COLO668 (cell line): ENCODE data around the gene SMIM1.
"Not testable (repeated sequence)": the region's sequence is repeated elsewhere in the genome, so short reads cannot be mapped to it uniquely, and the experiment has no call there.

ENCODE experiments used
- DNase-seq: peaks from one replicate; lab custom pipeline; 2025; ENCODE audit not compliant: unreplicated experiment; lab: John Stamatoyannopoulos, UW

Gene SMIM1

DNA sequence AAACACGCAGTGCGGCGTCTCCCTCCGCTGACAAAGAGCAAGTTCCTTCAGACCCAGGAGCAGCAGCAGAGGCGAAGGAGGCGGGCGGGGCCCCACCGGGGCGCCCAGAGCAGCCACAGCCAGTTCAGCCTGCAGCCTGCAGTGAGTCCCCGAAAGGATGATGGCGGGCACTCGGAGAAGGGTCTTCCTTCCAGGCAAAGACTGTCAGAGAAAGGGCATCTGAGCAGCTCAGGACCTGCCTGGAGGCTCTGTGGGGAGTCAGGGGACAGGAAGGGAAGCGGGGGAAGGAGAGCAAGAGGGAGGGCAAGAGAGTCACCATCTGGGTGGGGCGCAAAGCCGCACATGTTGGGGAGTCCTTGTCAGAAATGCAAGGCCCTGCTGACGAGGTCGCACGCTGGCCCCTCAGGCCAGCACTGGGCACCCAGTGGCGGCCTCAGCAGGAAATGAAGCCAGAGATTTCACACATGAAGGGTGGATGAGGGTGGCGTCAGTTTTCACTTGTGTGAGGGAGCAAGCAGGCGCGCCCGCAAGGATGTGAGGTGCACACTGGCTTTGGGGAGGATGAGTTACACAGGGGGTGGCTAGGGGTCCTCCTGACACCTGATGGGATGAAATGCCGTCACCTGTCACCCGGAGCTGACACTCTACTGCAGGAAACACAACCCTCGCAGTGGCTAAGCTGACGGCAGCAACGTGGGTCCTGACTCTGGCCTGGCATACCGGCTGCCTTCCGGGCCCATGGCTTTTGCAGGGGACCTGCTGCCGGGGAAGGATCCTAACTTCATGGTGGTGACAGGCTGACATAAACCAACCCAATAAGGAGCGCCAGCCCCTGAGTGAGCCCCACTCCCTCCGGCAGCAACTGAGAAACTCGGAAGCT, 17.1 kb downstream of the SMIM1 start:
- no peak for DNase-seq

DNA sequence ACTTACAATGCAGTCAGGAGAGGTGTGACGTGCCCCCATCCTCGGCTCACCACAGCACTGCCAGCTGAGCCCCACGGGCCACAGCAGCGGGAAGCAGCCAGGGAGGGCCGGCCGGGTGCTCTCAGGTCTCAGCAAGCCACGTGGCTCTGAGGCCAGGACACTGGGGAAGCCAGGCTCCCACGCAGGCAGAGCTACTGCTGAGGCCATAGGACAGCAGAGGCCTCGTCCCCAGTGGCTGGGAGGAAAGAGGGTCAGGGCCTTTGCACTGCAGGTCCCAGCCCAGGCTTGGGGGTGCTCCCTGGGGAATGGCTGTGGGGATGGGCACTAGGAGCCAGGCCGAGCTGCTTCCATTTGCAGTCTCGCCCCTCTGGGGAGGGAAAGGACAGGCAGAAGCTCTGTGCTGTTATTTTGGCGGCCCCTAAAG, 18.0 kb downstream of the SMIM1 start:
- DNase-seq, result no peak

DNA sequence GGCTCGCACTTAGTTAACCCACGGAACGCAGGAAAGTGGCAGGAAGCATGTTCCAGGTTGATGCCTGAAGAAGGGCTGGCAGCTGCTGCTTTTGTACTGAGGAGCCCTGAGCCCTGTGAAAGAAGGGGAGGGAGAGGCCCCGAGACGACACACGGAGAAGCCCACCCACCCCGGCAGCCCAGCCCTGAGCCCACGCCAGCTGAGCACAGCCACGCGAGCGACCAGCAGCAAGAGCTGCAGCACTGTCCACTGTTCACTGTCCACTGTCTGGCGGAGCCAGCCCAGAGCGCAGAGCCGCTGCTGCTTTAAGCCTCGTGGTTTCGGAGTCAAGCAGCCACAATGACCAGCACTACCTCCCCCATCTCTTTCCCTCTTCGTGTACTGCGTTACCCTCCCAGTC, 18.4 kb downstream of the SMIM1 start:
- DNase-seq, result no peak

DNA sequence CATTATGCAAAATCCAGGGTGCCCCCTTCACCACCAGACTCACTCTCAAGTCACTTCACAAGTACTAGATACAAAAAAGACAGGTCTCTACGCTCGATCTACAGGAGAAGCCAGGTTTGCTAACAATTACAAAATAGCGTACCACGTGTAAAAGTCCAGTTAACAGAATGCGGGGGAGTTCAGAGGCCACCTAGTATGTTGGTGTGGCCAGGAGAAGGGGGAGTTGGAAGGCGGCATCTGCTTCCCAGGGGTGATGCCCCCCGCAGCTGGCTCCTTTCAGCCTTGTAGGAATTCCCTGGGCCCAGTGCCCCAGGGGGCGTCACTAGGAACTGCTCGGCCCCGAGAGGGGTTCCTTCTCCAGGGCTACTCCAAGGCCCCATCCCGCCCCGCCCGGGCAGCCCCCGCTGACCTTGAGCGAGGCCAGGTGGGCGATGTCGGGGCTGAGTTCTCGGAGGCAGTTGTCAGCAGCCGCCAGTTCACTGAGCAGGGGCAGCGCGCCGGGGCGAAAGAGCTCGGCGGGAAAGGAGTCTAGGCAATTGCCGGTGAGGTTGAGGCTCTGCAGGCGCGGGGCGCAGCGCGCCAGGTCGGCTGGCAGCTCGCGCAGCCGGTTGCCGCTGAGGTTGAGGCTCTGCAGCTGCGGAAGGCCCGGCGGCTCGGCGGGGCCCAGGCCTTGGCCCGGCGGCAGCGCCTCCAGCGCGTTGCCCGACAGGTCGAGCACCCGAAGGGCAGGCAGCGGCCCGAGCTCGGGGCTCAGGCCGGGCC, 23.1 kb downstream of the SMIM1 start:
- DNase-seq, result peak; percentile 64

DNA sequence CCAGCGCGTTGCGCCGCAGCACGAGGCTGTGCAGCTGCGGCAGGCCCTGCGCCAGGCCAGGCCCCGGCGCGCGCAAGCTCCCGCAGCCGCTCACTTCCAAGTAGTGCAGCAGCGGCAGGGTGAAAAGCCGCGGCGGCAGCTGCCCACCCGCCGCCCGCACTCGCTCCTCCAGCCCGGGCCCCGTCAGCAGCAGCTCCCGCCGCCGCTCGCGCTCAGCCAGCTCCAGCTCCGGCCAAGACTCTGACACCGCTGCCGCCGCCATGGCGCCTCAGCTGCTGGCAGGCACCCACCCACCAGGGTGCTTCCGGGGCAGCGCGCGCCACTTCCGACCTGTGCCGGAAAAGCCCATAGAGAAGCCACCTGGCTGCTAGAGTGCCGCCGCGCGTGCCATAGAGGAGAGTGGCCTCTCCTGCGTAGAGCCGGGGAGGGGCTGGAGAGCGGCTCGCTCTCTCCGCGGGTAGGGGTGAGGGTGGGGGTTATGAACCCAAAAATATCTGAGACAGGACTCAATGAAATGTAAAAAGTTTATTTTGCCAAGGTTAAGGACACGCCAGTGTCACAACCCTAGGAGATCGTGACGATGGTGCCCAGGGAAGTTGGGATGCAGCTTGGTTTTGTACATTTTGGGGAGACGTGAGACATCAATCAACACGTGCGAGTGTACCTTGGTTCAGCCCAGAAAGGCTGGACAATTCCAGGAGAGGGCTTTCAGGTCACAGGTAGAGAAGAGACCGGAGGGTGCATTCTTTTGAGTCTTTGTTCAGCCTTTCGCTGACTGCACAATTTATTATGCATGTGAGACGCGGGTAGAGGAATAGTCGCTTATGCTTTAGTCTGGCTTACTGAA, 23.9 kb downstream of the SMIM1 start, which contains the start of gene LRRC47:
Gene LRRC47, minus strand, starts transcription at position 284 of the 847 bp plus-strand sequence. Its CDS starts 22 bp downstream, at position 262.
- DNase-seq, result peak; percentile 99

DNA sequence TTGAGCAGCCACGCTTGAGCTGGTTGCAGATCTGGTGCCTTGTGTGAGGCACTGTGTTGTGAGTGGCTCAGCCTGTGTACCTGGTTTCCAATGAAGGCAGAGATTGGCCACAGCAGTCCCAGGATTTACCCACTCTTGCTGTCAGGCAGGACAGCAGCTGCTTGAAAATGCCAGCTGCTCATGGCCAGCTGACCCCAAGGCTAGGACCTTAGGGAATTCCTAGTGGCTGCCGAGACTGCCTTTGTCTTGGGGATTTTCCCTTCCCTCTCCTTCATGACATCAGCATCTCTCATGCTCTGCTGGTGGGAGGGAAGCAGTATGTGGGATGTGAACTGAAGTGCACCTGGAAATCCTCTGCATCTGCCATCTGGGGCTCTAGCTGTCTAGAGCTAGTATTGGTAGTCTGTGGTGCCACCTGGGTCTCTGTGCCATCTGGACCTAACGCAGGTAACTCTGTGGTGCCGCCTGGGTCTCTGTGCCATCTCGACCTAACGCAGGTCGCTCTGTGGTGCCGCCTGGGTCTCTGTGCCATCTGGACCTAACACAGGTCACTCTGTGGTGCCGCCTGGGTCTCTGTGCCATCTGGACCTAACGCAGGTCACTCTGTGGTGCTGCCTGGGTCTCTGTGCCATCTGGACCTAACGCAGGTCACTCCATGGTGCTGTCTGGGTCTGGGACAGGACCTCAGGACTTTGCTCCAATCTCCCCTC, 27.6 kb downstream of the SMIM1 start:
- DNase-seq, result peak; percentile 55

DNA sequence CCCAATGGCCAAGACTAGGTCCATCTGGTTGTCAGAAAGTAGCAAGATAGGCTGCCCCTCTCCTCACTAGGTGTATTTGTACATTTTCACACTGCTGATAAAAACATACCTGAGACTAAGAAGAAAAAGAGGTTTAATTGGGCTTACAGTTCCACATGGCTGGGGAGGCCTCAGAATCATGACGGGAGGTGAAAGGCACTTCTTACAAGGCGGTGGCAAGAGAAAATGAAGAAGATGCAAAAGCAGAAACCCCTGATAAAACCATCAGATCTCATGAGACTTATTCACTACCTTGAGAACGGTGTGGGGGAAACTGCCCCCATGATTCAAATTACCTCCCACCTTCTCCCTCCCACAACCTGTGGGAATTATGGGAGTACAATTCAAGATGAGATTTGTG, 28.2 kb downstream of the SMIM1 start:
- DNase-seq, result not testable (repeated sequence)

DNA sequence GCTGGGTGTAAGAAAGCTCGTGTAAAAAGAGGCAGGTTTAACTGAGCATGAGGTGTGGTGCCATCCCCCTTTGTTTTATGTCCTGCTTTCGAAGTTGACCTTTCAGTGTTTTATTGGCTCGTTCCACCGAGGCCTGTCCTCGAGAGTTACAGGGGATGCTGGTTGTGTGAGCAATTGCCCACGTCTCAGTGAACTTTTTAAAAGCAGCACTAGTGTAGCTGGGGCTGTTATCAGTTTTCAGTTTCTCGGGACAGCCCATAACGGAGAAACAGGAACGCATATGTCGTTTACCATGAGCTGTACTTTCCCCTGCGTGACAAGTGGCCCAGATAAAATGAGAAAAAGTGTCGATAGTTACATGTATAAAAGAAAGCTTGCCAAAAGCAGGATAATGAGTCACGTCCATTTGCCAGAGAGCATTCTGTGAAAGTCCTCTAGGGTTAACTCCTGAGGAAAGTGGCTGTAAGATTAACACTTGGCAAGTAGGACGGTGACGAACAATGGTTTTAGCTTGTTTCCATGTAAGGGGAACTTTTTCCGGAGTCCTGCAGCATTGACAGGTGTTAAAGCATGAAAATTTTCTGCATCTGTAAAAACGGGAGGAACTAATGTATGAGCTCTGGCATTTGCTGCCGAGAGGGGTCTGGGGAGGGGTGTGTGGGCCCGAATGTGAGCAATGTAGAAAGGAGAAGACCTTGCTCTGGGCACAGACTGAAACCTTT, 31.5 kb downstream of the SMIM1 start:
- no peak for DNase-seq

DNA sequence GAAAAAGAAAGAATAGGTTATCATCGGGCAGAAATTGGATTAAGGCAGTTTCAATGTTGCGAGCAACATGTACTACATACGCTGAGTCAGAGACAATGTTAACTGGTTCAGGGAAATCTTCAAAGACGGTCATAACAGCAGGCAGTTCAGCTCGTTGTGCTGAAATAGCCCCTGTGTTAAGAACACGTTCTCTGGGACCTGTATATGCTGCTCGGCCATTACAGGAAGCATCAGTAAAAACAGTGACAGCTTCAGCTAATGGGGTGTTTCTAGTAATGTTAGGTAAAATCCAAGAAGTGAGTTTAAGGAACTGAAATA, 32.0 kb downstream of the SMIM1 start:
- DNase-seq, result not testable (repeated sequence)

DNA sequence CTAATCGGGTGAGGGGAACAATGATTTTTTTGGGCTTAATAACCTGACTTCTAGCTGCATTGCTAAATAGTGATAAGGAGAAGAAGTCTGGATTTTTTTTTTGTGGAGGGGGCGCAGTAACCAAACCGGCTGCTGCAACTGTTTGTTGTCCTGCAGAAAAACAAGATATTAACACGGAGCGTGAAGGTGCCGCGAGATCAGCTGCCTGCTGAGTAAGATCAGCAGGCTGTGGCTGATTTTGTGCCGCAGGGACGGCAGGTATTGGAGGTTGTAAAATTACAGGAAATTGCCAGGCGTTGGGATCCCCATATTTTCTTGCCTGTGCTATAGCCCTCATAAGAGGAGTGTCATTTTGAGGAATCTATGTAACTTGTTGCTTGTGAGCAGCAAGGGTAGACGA, 32.5 kb downstream of the SMIM1 start:
- no peak for DNase-seq

DNA sequence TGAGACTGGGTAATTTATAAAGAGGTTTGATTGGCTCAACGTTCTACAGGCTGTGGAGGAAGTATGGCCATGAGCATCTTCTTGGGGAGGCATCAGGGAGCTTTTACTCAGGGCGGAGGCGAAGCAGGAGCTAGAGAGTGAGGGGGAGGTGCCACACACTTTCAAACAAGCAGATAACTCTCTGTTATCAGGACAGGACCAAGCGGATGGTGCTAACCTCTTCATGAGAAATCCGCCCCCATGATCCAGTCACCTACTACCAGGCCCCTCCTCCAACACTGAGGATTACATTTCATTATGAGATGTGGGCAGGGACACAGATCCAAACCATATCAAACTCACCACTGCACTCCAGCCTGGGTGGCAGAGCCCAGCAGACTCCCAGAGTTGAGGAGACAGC, 35.2 kb downstream of the SMIM1 start:
- no peak for DNase-seq

DNA sequence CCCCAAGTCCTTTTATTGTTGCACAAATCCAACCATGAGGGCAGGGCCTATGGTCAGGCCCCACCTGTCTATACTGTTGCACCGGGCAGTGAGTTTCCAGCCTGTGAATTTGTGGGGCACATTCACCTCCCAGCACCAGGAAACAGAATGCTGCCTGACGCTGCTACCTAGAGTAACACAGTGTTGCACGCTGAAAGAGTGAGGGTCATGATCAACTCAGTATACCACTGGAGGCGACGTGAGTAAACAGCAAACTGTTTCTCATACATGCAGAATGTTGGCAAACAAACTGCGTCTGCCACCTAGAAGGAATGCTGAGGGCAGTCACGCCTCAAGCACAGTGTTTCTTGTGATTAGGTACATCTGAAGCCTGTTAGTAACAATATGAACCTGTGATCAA, 37.1 kb downstream of the SMIM1 start:
- no peak for DNase-seq

DNA sequence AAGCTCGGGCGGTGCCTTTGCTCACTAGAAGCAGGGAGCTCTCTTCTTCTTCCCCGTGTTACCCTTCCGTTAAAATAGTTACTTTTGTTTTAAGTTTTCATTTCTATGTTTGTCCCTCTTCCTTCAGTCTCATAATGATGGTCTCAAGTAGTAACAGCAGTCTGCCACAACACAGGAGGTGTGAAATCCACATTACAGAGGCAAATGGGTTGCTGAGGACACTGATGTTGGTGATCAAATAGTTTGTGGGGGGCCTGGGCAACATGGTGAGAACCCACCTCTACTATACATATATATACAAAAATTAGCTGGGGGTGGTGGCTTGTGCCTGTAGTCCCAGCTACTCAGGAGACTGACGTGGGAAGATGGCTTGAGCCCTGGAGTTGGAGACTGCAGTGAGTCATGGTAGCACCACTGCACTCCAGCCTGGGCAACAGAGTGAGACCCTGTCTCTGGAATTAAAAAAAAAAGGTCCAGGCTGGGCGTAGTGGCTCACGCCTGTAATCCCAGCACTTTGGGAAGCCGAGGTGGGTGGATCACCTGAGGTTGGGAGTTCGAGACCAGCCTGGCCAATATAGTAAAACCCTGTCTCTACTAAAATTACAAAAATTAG, 37.7 kb downstream of the SMIM1 start:
- not testable (repeated sequence) for DNase-seq

DNA sequence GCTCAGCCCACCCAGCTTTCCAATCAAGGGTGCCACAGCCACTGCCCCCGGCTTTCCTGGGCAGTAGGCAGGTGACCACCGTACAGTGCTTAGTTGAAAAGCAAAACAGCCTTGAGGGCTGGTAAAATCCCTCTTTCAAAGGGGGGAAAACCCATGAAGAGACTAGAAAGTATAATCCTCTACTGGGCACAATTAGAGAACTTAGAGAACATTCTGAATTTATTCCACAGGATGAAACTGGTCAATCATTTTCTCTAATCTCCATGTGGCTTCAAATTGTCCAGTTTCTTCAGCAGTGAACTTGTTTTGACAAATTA, 39.0 kb downstream of the SMIM1 start:
- no peak for DNase-seq

DNA sequence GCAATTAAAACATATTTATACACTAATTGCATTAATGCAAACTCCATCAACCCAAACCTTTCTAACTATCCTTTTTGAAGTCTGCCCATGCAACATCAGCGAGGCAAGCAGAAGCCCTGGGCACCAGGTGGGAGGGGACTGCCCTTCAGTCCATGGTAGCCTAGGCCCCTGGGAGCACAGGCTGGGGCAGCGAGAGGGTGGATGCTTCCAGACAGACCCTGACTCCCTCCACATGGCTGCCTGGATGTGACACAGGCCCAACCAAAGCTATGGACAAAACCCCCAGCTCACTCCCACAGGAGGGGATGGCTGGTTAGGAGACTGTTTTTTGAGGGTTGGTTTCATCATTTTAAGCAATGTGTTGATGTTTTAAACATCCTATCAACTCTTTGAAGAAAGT, 41.5 kb downstream of the SMIM1 start:
- no peak for DNase-seq

DNA sequence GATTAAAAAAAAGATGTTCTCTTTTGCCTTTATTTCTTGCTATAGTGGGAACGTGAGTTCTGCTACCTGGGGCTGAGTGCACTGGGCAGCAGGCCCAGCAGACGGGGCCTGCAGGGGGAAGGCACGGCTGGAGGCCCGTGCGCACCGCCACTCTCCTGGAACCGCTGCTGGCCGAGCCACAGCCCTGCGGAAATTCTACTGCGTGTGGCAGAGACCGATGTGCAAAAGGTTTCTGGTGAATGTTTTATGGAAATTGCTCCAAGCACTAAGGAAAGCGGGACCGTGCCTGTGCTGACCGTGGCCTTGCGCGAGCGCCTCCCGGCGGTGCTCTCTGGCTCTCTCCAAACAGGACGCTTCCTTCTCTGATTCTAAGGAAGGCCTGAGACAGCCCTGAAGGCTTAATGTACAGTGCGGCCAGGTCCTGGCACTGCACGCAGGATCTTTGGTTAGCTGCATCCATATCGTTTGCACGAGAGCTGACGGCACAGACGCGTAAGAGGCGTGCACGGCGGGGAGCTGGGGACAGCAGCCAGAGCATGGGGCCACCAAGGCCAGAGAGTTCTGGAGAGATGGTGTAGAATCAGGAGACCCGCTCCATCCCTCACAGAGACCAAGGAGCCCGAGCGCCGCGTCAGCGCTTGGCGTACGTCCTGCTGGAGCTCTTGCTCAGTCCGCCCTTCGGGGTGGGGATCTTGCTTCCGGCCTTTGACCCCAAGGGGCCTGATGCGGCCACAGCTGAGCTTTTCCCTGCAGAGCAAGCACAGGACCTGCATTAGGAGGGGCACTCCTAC, 42.4 kb downstream of the SMIM1 start:
- DNase-seq, result no peak

DNA sequence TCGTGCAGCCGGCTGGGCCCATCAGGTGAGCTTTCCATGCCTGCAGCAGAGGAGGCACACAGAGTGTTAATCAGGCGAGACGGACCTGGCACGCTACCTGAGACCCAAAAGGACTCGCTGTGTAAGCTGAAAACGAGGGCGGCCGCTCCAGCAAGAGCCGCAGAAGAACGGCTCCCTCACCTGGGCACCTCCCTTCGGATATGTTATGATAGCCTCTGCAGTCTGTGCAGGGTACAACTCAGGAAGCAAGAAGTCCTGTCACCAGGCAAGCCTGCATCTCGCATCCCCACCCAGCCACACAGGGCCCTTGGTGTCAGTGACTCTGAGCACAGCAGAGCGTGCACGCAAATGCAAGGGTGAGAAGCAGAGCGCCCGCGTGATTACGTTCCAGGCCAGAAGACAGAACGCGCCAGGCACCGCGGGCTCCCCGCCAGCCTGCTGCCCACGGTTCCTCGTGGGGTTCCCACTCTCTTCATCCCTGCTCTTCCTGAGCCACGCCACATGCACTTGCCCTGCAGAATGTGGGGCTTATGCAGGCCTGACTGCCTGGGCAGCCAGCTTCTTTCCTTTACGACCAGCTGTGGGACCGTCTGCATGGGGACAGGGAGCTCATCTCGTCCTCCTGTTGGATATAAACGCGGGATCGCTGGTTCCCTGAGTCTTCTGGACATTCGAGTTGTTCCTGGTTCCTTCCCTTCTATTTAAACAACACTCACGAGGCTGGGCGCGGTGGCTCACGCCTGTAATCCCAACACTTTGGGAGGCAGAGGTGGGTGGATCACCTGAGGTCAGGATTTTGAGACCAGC, 44.0 kb downstream of the SMIM1 start:
- DNase-seq, result no peak

DNA sequence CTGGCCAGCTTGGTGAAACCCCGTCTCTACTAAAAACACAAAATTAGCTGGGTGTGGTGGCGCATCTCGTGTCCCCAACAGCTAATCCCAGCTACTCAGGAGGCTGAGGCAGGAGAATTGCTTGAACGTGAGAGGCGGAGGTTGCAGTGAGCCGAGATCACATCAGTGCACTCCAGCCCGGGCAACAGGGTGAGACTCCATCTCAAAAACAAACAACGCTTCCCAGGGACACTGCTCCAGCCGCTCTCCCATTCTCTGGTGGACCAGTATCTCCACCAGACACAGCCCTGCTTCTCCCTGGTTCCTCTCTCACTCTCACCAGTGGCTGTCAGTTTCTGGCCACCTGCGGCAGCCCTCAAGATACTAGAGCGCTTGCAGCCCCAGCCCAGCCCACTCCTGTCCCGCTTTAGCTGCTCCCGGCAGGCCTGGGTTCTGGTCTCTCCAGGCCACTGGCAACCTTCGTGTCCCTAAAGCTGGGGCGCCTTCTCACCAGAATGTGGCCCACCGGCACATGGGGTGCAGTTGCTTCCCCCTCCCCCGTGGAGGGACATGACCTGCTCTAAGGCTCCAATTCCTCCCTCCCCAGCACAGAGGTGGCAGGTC, 44.7 kb downstream of the SMIM1 start:
- no peak for DNase-seq
